Endothelial cell of umbilical vein (primary cell): ENCODE measurements around the gene ATAT1. TPM values are rescaled to one million over a fixed set of nuclear protein-coding genes. Genes with fewer than 3 reads are reported as not detected.

Source experiments
- BruUV-seq: library from RNA; stranded (reverse); fragments of 400-500 nt; replicated peaks from 2 replicates; lab custom pipeline; 2021; lab: Mats Ljungman, UMichigan
- CTCF ChIA-PET: fragments of 300-600, 350-600 bp; sonication (Branson Sonifier 250); formaldehyde crosslinking; loops from one replicate; lab custom pipeline; 2021; ENCODE audit warnings: antibody characterized with exemption, inconsistent platforms; lab: Charles Lee
- POLR2A ChIA-PET: fragments of 300-600, 350-600 bp; sonication (Branson Sonifier 250); formaldehyde crosslinking; loops from one replicate; lab custom pipeline; 2021; ENCODE audit warnings: antibody characterized with exemption, inconsistent platforms; lab: Charles Lee
- DNase-seq: peaks from one replicate; pipeline ENCODE4 v3.0.0-alpha.2; 2011; ENCODE audit warnings: low read depth, low spot score
- FAIRE-seq: peaks from 2 replicates; lab custom pipeline; 2011; peaks lifted over from hg19 to GRCh38; lab: Jason Lieb, UNC
- H2AFZ ChIP-seq: 2 replicates; pipeline ENCODE4 v1.6.0; 2012; ENCODE audit warnings: low read depth, low read length, control low read depth, inconsistent platforms
- H3K27ac ChIP-seq: 2 replicates; pipeline ENCODE4 v1.5.1; 2011; ENCODE audit warnings: low read depth, mild to moderate bottlenecking, control low read depth, low read length, moderate library complexity; ENCODE audit not compliant: insufficient read depth
- H3K27me3 ChIP-seq, 2 experiments: 2 replicates each; pipeline versions ENCODE4 v1.6.0 to v1.6.1; 2011; ENCODE audit warnings: low read length in 2 of 2, mixed read lengths in 1 of 2; ENCODE audit not compliant: control insufficient read depth in 2 of 2, insufficient read depth in 2 of 2
- H3K36me3 ChIP-seq, 2 experiments: 2 replicates in 1 of 2; 3 replicates in 1 of 2; pipeline ENCODE4 v1.5.1; 2011; ENCODE audit warnings: low read length in 2 of 2, mild to moderate bottlenecking in 1 of 2, moderate library complexity in 1 of 2; ENCODE audit not compliant: control insufficient read depth in 2 of 2, insufficient read depth in 2 of 2; ENCODE audit errors: extremely low read depth in 1 of 2
- H3K4me1 ChIP-seq: 3 replicates; pipeline ENCODE4 v1.5.1; 2011; ENCODE audit warnings: mild to moderate bottlenecking, low read length; ENCODE audit not compliant: control insufficient read depth, insufficient read depth; ENCODE audit errors: extremely low read depth
- H3K4me2 ChIP-seq: 2 replicates; pipeline ENCODE4 v1.6.1; 2011; ENCODE audit warnings: low read length, control low read depth, mixed read lengths; ENCODE audit not compliant: insufficient read depth
- H3K4me3 ChIP-seq, 3 experiments: fragments of 200-600 bp in 1 of 3; sonication (generic), shearing (Covaris generic) in 1 of 3; replicated peaks in 1 of 3; 2 replicates each; pipeline ENCODE4 v1.5.1; 2011 to 2016; ENCODE audit warnings: control low read depth in 3 of 3, low read length in 3 of 3, mild to moderate bottlenecking in 2 of 3, inconsistent platforms in 1 of 3, low read depth in 1 of 3, moderate library complexity in 1 of 3; ENCODE audit not compliant: insufficient read depth in 1 of 3
- H3K79me2 ChIP-seq: 2 replicates; pipeline ENCODE4 v1.6.0; 2012; ENCODE audit warnings: low read length, inconsistent platforms; ENCODE audit not compliant: control insufficient read depth, insufficient read depth
- H3K9ac ChIP-seq: replicated peaks from 2 replicates; pipeline ENCODE3; 2011; ENCODE audit warnings: low read length, control low read depth; ENCODE audit not compliant: insufficient read depth; ENCODE audit errors: extremely low read depth
- H3K9me1 ChIP-seq: replicated peaks from 3 replicates; pipeline ENCODE4 v1.6.0; 2011; ENCODE audit warnings: mild to moderate bottlenecking, low read length; ENCODE audit not compliant: control insufficient read depth, insufficient read depth; ENCODE audit errors: extremely low read depth
- H3K9me3 ChIP-seq: replicated peaks from 2 replicates; pipeline ENCODE4 v1.5.1; 2012; ENCODE audit warnings: low read length, inconsistent platforms; ENCODE audit not compliant: control insufficient read depth, insufficient read depth
- H4K20me1 ChIP-seq: replicated peaks from 2 replicates; pipeline ENCODE3; 2011; ENCODE audit warnings: mild to moderate bottlenecking, low read length; ENCODE audit not compliant: control insufficient read depth, insufficient read depth; ENCODE audit errors: extremely low read depth
- CTCF ChIP-seq, 2 donors: IDR thresholded peaks; 1 replicate in 1 of 2; 2 replicates in 1 of 2; pipeline ENCODE4 v1.5.1; 2011; ENCODE audit warnings: low read length in 2 of 2, mild to moderate bottlenecking in 2 of 2, moderate library complexity in 2 of 2, control low read depth in 1 of 2, inconsistent platforms in 1 of 2, low read depth in 1 of 2; ENCODE audit not compliant: insufficient read depth in 1 of 2; ENCODE audit errors: extremely low read depth in 1 of 2
- EZH2 ChIP-seq: IDR thresholded peaks from 2 replicates; pipeline ENCODE4 v1.6.1; 2012; ENCODE audit warnings: borderline replicate concordance, low read depth, mild to moderate bottlenecking, moderate library complexity, low read length, inconsistent platforms; ENCODE audit not compliant: severe bottlenecking
- FOS ChIP-seq: IDR thresholded peaks from 2 replicates; pipeline ENCODE4 v1.6.1; 2011; ENCODE audit warnings: mild to moderate bottlenecking, low read length, moderate library complexity, borderline replicate concordance; ENCODE audit not compliant: insufficient read depth
- GATA2 ChIP-seq: IDR thresholded peaks from 2 replicates; pipeline ENCODE4 v1.7.0; 2011; ENCODE audit warnings: low read depth, mild to moderate bottlenecking, moderate library complexity, mixed read lengths, low read length; ENCODE audit not compliant: insufficient read length, insufficient read depth
- JUN ChIP-seq: IDR thresholded peaks from 2 replicates; pipeline ENCODE4 v1.6.1; 2011; ENCODE audit warnings: borderline replicate concordance, low read depth; ENCODE audit not compliant: insufficient read length, insufficient read depth
- MAX ChIP-seq: IDR thresholded peaks from 2 replicates; pipeline ENCODE4 v1.6.1; 2011; ENCODE audit not compliant: insufficient read depth, insufficient read length
- MYC ChIP-seq: IDR thresholded peaks from one replicate; pipeline ENCODE4 v1.6.1; 2011; ENCODE audit warnings: mild to moderate bottlenecking, low read depth, low read length
- POLR2A ChIP-seq: IDR thresholded peaks from 2 replicates; pipeline ENCODE4 v1.6.1; 2012; ENCODE audit warnings: low read depth, mild to moderate bottlenecking, control low read depth, low read length
- POLR2AphosphoS5 ChIP-seq: IDR thresholded peaks from 2 replicates; pipeline ENCODE4 v1.6.1; 2012; ENCODE audit warnings: low read depth, mild to moderate bottlenecking, control low read depth, low read length, moderate library complexity; ENCODE audit not compliant: insufficient read depth
- dilution Hi-C: fragments of 300-500 bp; cut with MboI; formaldehyde crosslinking; loops from one replicate; pipeline ENCODE4 v1.15.0; 2019; ENCODE audit warnings: low sequenced_read_pairs; ENCODE audit not compliant: extremely low pct_ligation_motif_present
- intact Hi-C: fragments of 100-400 bp; cut with micrococcal nuclease; formaldehyde crosslinking; loops from one replicate; pipeline ENCODE4 v1.10.0; 2022
- polyA plus RNA-seq, 4 experiments: library from polyadenylated mRNA; depleted of rRNA in 3 of 4; stranded (reverse) in 3 of 4; unstranded in 1 of 4; fragments of >200 nt; gene quantifications; 2 replicates each; pipeline versions ENCODE4 v1.2.1 to v1.2.3, GENCODE V29; 2011 to 2012; ENCODE audit warnings: missing spikeins in 1 of 4
- total RNA-seq: library from RNA; stranded (reverse); gene quantifications from 2 replicates; pipeline ENCODE4 v1.2.3, GENCODE V29; 2021

ATAT1 gene
- total and polyA plus RNA-seq, 2 donors (not counting 3 experiments of a cell fraction or from before 2014, with no cell fraction given), result 17.4 to 18.4 TPM

DNA sequence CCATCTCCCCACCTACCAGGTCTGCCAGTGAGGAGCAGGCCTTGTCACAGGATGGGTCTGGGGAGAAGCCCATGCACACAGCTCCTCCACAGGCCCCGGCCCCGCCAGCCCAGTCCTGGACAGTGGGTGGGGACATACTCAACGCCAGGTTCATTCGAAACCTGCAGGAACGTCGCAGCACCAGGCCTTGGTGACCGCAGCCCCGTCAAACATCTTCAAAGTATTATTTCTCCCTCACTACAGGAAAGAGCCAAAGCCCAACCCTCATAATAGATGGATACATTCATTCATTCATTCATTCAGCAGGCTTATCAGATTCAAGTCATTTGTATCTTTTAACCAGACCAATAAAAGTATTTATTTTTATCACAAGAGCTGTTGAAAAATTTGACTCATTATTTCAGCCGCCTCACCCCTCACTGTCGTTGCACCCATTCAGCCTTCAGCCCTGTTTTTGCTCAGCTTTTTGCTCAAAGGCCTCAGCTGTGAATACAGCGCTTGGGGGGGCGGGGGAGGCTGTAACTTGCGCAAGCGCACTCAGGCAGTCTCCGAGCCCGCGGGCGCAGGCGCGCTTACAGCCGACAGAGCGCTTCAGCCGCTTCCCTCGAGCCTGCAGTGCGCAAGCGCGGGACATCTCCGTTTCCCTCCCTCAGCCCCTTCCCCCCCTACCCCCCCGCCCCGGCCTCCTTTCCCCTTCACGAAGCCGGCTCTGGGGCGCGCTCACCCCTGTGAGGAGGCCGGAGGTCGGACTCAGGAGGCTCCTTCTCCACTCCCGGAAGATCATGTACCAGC lies 20.0 kb downstream of the ATAT1 start, which contains the start of gene C6orf136:
Gene C6orf136, plus strand, starts transcription at position 684 of the 792 bp plus-strand sequence. Its CDS starts 99 bp downstream, at position 783.
- Histone ChIP-seq H3K27ac (peak within 1 kb of the TSS; percentile 26), H3K4me2 (peak within 1 kb of the TSS; percentile 87), H3K4me1 (peaks cover 8% of the 10 kb centered on the region), H3K4me3 (peak within 1 kb of the TSS; percentile 70 to 99 (median 76)), H3K27me3 (no peaks in the 10 kb centered on the region), H3K79me2 (peaks cover 20% of the 10 kb centered on the region), H3K9me1 (no peaks in the 10 kb centered on the region), H2AFZ (peak within 1 kb of the TSS; percentile 88), H3K9me3 (no peaks in the 10 kb centered on the region), H4K20me1 (no peaks in the 10 kb centered on the region), H3K36me3 (peaks cover 2 to 5% of the 10 kb centered on the region in 2 experiments), H3K9ac (peak within 1 kb of the TSS; percentile 76)
- FAIRE-seq (peak; percentile 98), DNase-seq (peak; percentile 93)
- TF ChIP-seq EZH2 (no peak), MYC (no peak), CTCF (IDR thresholded peaks at IDR 0.05; ENCODE audit: extremely low read depth in 1 of 2, insufficient read depth in 1 of 2, low read depth in 1 of 2, low read length in 2 of 2) (no peak), GATA2 (no peak), MAX (no peak), FOS (no peak), JUN (no peak), POLR2AphosphoS5 (no peak), POLR2A (no peak)
- POLR2A ChIA-PET, result no interaction called here
- dilution Hi-C loops (no loop called here), intact Hi-C loops (loop anchor here (1.0 to 2.0 kb wide), 3 partner anchors 27 to 74 kb away; partner anchors contain the start of genes DHX16, MRPS18B, PPP1R10 and TUBB)
- CTCF ChIA-PET, result interaction anchor here (0.6 kb wide), 1 partner anchor 75 kb away, joined by 3 read pairs; no protein-coding TSS in a partner anchor
- BruUV-seq, result no TSS peak
